H9 (cell line): ENCODE measurements around the gene CCDC33. TPM values are rescaled to one million over a fixed set of nuclear protein-coding genes. Genes with fewer than 3 reads are reported as not detected.

Source experiments
- DNase-seq: peaks from one replicate; pipeline ENCODE4 v3.0.0-alpha.2; 2017
- H2AFZ ChIP-seq: one replicate; pipeline ENCODE4 v1.6.1; 2013; ENCODE audit warnings: mild to moderate bottlenecking, low read length, control low read depth, moderate library complexity
- H2AK5ac ChIP-seq: 2 replicates; pipeline ENCODE4 v1.6.1; 2013; ENCODE audit warnings: low read length, control low read depth, mixed read lengths; ENCODE audit not compliant: insufficient read length
- H2BK120ac ChIP-seq: one replicate; pipeline ENCODE4 v1.6.1; 2013; ENCODE audit warnings: low read depth, mild to moderate bottlenecking, low read length, control low read depth, inconsistent platforms; ENCODE audit not compliant: poor library complexity, severe bottlenecking
- H2BK12ac ChIP-seq: 2 replicates; pipeline ENCODE4 v1.6.1; 2013; ENCODE audit warnings: low read length, control low read depth, mixed read lengths, low read depth; ENCODE audit not compliant: insufficient read length
- H2BK15ac ChIP-seq: 2 replicates; pipeline ENCODE4 v1.6.1; 2013; ENCODE audit warnings: low read depth, low read length, control low read depth
- H2BK20ac ChIP-seq: one replicate; pipeline ENCODE4 v1.6.1; 2013; ENCODE audit warnings: low read depth, mild to moderate bottlenecking, low read length, control low read depth, inconsistent platforms; ENCODE audit not compliant: poor library complexity, severe bottlenecking
- H2BK5ac ChIP-seq: 2 replicates; pipeline ENCODE4 v1.6.1; 2013; ENCODE audit warnings: low read length, control low read depth, mixed read lengths; ENCODE audit not compliant: insufficient read length
- H3K14ac ChIP-seq: 2 replicates; pipeline ENCODE4 v1.6.1; 2013; ENCODE audit warnings: low read length, control low read depth; ENCODE audit not compliant: insufficient read depth
- H3K18ac ChIP-seq: 2 replicates; pipeline ENCODE4 v1.6.1; 2013; ENCODE audit warnings: low read depth, mild to moderate bottlenecking, mixed read lengths, low read length, control low read depth; ENCODE audit not compliant: insufficient read length
- H3K23ac ChIP-seq: 2 replicates; pipeline ENCODE4 v1.6.1; 2013; ENCODE audit warnings: low read length, control low read depth, mixed read lengths, low read depth; ENCODE audit not compliant: insufficient read length
- H3K23me2 ChIP-seq: 2 replicates; pipeline ENCODE4 v1.6.1; 2013; ENCODE audit warnings: low read depth, mild to moderate bottlenecking, mixed read lengths, low read length, control low read depth; ENCODE audit not compliant: insufficient read length, poor library complexity, severe bottlenecking
- H3K27ac ChIP-seq: 2 replicates; pipeline ENCODE4 v1.5.1; 2013; ENCODE audit warnings: low read length, control low read depth, mixed read lengths, low read depth; ENCODE audit not compliant: insufficient read length
- H3K27me3 ChIP-seq: 2 replicates; pipeline ENCODE4 v1.6.1; 2013; ENCODE audit warnings: low read length, control low read depth, inconsistent platforms; ENCODE audit not compliant: insufficient read depth
- H3K4ac ChIP-seq: 2 replicates; pipeline ENCODE4 v1.6.1; 2013; ENCODE audit warnings: low read depth, mild to moderate bottlenecking, control low read depth, inconsistent platforms, low read length, moderate library complexity
- H3K4me1 ChIP-seq: 2 replicates; pipeline ENCODE4 v1.6.1; 2013; ENCODE audit warnings: low read length, control low read depth, inconsistent platforms; ENCODE audit not compliant: insufficient read depth
- H3K4me2 ChIP-seq: 2 replicates; pipeline ENCODE4 v1.6.1; 2013; ENCODE audit warnings: low read length, control low read depth, mixed read lengths; ENCODE audit not compliant: insufficient read length, insufficient read depth
- H3K56ac ChIP-seq: 2 replicates; pipeline ENCODE4 v1.6.1; 2013; ENCODE audit warnings: low read depth, mild to moderate bottlenecking, mixed read lengths, low read length, control low read depth; ENCODE audit not compliant: insufficient read length
- H3K79me1 ChIP-seq: 2 replicates; pipeline ENCODE4 v1.6.1; 2013; ENCODE audit warnings: low read depth, mild to moderate bottlenecking, moderate library complexity, low read length, control low read depth, inconsistent platforms; ENCODE audit not compliant: insufficient read depth, poor library complexity, severe bottlenecking
- H3K79me2 ChIP-seq: 2 replicates; pipeline ENCODE4 v1.6.1; 2013; ENCODE audit warnings: low read length, control low read depth, inconsistent platforms; ENCODE audit not compliant: insufficient read depth
- H3K9ac ChIP-seq: 2 replicates; pipeline ENCODE4 v1.6.1; 2013; ENCODE audit warnings: low read length, control low read depth, mixed read lengths; ENCODE audit not compliant: insufficient read length; ENCODE audit errors: extremely low read depth
- H3K9me3 ChIP-seq: one replicate; pipeline ENCODE4 v1.6.1; 2013; ENCODE audit warnings: low read depth, low read length, inconsistent platforms; ENCODE audit not compliant: control insufficient read depth
- H3T11ph ChIP-seq: one replicate; pipeline ENCODE4 v1.6.1; 2013; ENCODE audit warnings: mild to moderate bottlenecking, low read length, control low read depth, inconsistent platforms
- H4K20me1 ChIP-seq: one replicate; pipeline ENCODE4 v1.6.1; 2013; ENCODE audit not compliant: control insufficient read depth, insufficient read length, insufficient read depth
- H4K5ac ChIP-seq: 2 replicates; pipeline ENCODE4 v1.6.1; 2013; ENCODE audit warnings: low read depth, mild to moderate bottlenecking, mixed read lengths, low read length, control low read depth; ENCODE audit not compliant: insufficient read length
- H4K8ac ChIP-seq: replicated peaks from 2 replicates; pipeline ENCODE4 v1.6.1; 2013; ENCODE audit warnings: low read length, control low read depth, mixed read lengths, low read depth; ENCODE audit not compliant: insufficient read length
- H4K91ac ChIP-seq: 2 replicates; pipeline ENCODE4 v1.6.1; 2013; ENCODE audit warnings: low read depth, mild to moderate bottlenecking, moderate library complexity, mixed read lengths, low read length, control low read depth; ENCODE audit not compliant: insufficient read length
- H3K27ac Mint-ChIP-seq, 3 experiments: 2 replicates in 2 of 3; 3 replicates in 1 of 3; pipeline ENCODE4 v1.8.0; 2020 to 2021; ENCODE audit warnings: mixed read lengths in 3 of 3, mild to moderate bottlenecking in 1 of 3, moderate library complexity in 1 of 3
- H3K27me3 Mint-ChIP-seq: 2 replicates; pipeline ENCODE4 v1.8.0; 2021; ENCODE audit warnings: low read depth, mild to moderate bottlenecking, moderate library complexity, mixed read lengths
- H3K36me3 Mint-ChIP-seq, 3 experiments: 2 replicates in 2 of 3; 3 replicates in 1 of 3; pipeline ENCODE4 v1.8.0; 2020 to 2021; ENCODE audit warnings: low read depth in 3 of 3, mixed read lengths in 3 of 3; ENCODE audit not compliant: insufficient read depth in 1 of 3
- H3K4me1 Mint-ChIP-seq, 2 experiments: 2 replicates each; pipeline ENCODE4 v1.8.0; 2020; ENCODE audit warnings: mixed read lengths in 2 of 2
- H3K4me3 Mint-ChIP-seq, 2 experiments: 2 replicates in 1 of 2; 3 replicates in 1 of 2; pipeline ENCODE4 v1.8.0; 2020 to 2021; ENCODE audit warnings: mild to moderate bottlenecking in 2 of 2, mixed read lengths in 2 of 2, moderate library complexity in 1 of 2
- H3K9me3 Mint-ChIP-seq, 2 experiments: 2 replicates in 1 of 2; 3 replicates in 1 of 2; pipeline ENCODE4 v1.8.0; 2020; ENCODE audit warnings: mild to moderate bottlenecking in 2 of 2, mixed read lengths in 2 of 2, moderate library complexity in 1 of 2
- CTCF ChIP-seq: fragments of 200-600 bp; sonication (generic); conservative IDR thresholded peaks from 3 replicates; pipeline ENCODE4 v1.8.0; 2021; ENCODE audit warnings: antibody characterized with exemption, mild to moderate bottlenecking
- WGBS: extraction: QIAGEN DNeasy Blood & Tissue Kit; methylation state at CpG from one replicate; pipeline ENCODE4 v1.1.7; 2013; ENCODE audit warnings: missing lambda C conversion rate, low lambda C conversion rate, mixed read lengths; ENCODE audit not compliant: insufficient read length; ENCODE audit errors: extremely low coverage; 5-methylcytosine and 5-hydroxymethylcytosine counted together
- total RNA-seq: library from RNA; stranded (reverse); gene quantifications from 2 replicates; pipeline ENCODE4 v1.2.1, GENCODE V29; 2021

CCDC33 gene
- total RNA-seq, 1 experiment from 2014 or later = 4.6 TPM

GRCh38 chr15:74261041-74261440 is 24.9 kb downstream of the CCDC33 start:
- Histone ChIP-seq H2BK15ac (no peak overlapping the region), H3K9me3 (no peaks in the 10 kb centered on the region), H3K9ac (no peak overlapping the region), H3K27ac (no peak overlapping the region), H2BK20ac (no peak overlapping the region), H3K27me3 (no peaks in the 10 kb centered on the region), H2AK5ac (no peak overlapping the region), H3K79me2 (no peaks in the 10 kb centered on the region), H2BK5ac (no peak overlapping the region), H2BK12ac (no peak overlapping the region), H3K18ac (no peak overlapping the region), H3K4me2 (no peak overlapping the region), H2AFZ (no peak overlapping the region), H4K5ac (no peak overlapping the region), H3K14ac (no peak overlapping the region), H3K4ac (no peak overlapping the region), H2BK120ac (no peak overlapping the region), H3T11ph (no peak overlapping the region), H3K23me2 (no peaks in the 10 kb centered on the region), H3K56ac (no peak overlapping the region), H4K91ac (no peak overlapping the region), H4K20me1 (no peaks in the 10 kb centered on the region), H4K8ac (no peak overlapping the region), H3K23ac (no peak overlapping the region), H3K4me1 (peaks cover 12% of the 10 kb centered on the region; the same call in 1 of the 2 replicates), H3K79me1 (no peaks in the 10 kb centered on the region)
- no CpG with 5 or more reads among the region's 3 CpGs for WGBS
- Mint-ChIP-seq H3K36me3 (no peaks in the 10 kb centered on the region), H3K4me3 (no peak overlapping the region), H3K9me3 (no peaks in the 10 kb centered on the region; a peak in 1 of 5 replicates), H3K27ac (no peak overlapping the region), H3K4me1 (peaks cover 27 to 47% of the 10 kb centered on the region in 2 experiments), H3K27me3 (peaks cover 27% of the 10 kb centered on the region)
- no peak for DNase-seq
- no peak for TF ChIP-seq CTCF
